Measurements from ENCODE around the gene VEZT.
"Not testable (repeated sequence)": the region's sequence is repeated elsewhere in the genome, so short reads cannot be mapped to it uniquely, and the experiment has no call there.

Gene VEZT

DNA sequence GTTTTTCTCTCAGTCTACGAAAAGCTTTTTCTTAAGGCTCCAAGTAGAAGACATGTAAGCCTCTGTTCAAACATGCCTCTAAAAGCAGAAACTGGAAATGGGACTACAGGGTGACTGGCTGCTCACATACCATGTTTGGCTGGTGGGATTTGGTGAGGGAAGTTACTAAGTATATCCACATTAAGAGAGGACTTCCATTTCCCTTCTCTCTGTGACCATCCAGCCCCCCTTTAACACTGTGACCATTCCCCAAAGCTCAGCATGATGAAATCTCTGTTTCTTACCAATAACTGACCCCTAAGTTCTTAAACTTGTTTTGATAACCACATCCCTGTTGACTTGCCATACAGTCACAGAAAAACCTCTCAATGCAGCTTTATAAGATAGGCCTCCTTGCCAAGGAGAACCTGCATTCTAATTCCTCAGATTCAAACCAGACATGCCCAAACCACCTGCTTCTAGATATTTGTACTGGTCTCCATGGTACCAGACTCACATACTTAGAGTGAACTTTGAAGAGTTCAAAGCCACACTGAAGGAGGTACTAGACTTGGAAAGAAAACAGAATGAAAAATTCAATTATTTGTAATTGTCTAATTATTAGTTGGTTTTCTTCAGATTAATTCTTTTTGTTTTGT, 102.2 kb downstream of the VEZT start:
- no peak for DNase-seq (ENCODE audit: low read depth)

- no peak for DNase-seq (ENCODE audit: low read depth)
Observed at GRCh38 chr12:95321516-95322246, 104.1 kb downstream of the VEZT start.

DNA sequence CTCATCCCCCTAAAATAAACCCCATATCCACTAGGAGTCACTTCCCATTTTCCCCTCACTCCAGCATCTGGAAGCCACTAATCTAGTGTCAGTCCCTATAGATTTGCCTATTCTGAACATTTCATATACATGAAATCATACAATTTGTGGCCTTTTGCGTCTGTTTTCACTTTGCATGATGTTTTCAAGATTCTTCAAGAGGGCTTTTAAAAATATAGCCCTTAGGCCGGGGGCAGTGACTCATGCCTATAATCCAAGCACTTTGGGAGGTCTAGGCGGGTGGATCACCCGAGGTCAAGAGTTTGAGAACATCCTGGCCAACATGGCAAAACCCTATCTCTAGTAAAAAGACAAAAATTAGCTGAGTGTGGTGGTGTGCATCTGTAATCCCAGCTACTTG, 104.7 kb downstream of the VEZT start:
- DNase-seq (ENCODE audit: low read depth): no peak

DNA sequence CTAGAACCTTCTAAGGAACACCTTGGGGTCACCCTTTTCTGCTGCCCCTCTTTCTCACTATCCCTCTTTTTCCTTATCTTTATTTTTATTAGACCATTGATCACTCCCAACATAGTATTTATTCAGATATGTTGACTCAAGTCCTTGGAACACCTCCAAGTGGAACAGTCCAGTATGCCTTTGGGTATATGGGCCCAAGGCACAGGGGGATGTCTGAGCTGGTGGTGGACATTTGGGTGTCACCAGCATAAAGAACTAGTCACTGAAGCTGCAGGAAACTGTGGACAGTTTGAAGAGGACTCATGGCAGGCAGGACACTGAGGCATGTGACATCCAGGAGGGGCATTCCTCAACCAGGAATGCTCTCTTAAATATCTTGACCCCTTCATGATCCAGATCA, 105.6 kb downstream of the VEZT start:
- DNase-seq (ENCODE audit: low read depth): no peak

DNA sequence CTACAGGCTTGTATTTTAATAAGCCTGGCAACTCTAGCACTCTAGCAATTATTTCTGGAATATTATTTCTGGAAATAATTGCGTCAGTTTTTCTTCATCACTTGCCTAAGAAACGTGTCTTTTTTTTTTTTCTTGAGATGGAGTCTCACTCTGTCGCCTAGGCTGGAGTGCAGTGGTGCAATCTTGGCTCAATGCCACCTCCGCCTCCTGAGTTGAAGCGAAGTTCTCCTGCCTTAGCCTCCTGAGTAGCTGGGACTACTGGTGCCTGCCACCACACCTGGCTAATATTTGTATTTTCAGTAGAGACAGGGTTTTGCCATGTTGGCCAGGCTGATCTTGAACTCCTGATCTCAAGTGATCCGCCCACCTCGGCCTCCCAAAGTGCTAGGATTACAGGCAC, 106.6 kb downstream of the VEZT start:
- DNase-seq (ENCODE audit: low read depth): not testable (repeated sequence)

GRCh38 chr12:95325501-95325900, 107.9 kb downstream of the VEZT start:
- no peak for DNase-seq (ENCODE audit: low read depth)

DNA sequence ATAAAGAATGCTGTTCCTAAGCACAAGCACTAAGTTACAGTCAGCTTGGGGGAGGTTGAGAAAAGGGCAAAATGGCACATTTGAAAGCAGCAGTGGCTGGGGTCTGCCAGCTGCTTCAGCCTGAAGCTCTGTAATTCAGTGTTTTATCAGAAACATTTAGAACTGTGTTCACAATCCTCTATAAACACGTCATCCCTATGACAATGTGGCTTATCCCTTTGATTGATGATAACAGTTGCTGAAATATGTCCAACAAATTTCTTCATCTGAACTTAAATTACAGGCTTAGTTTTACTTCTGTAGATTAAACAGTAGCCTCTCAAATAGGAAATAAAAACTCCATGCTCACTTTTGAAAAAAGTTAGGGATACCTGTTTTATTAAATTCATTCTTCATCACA, 108.8 kb downstream of the VEZT start:
- DNase-seq (ENCODE audit: low read depth): no peak

DNA sequence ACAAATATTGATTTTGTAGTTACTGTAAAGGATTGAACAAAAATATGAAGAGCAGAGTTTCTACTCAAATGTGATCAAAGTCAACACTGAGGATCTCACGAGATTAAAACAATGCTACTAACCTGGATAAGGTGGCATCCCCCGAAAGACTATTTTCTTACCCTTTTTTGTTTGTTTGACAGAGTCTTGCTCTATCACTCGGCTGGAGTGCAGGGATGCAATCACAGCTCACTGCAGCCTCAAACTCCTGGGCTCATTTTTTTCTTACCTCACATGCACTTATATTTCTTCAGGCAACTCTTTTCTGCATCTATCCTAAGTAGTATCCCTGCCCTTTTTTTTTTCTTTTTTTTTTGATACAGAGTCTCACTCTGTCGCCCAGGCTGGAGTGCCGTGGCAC, 109.2 kb downstream of the VEZT start:
- no peak for DNase-seq (ENCODE audit: low read depth)

- no peak for DNase-seq (ENCODE audit: low read depth)
Observed at GRCh38 chr12:95328708-95329107, 111.1 kb downstream of the VEZT start.

- DNase-seq (ENCODE audit: low read depth): no peak
Observed at GRCh38 chr12:95335948-95336347, 118.3 kb downstream of the VEZT start.

DNA sequence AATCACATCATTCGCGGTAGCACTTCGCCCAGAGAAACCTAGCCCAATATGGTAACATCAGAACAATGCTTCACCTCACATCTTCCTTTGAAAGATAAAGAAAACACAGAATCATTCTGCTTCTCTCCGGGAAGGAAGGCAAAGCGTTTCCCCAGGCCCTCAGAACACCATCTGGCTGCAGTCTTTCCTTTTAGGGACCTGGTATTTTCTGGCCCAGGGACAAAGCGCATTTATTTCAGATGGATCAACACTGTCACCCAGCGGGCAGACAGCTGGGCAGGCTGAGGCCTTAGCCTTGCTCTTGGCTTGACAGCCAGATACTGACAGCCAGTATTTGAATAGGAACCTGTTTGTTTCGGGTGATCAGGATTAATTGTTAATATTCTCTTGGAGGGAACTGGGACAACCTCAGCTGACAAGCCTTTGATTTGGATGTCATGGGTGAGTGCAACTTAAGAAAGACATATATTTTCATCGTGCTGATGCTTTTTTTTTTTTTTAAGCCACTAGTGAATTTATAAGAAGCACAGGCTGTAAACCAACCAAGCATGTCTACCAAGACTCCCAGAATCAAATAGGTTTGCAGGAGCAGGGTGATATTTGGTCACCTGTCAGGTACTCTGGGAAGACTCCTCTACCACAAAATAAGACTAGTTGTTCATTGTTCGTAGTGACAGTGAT, 118.9 kb downstream of the VEZT start:
- no peak for DNase-seq (ENCODE audit: low read depth)

- DNase-seq (ENCODE audit: low read depth): no peak
Observed at GRCh38 chr12:95337146-95337545, 119.5 kb downstream of the VEZT start.

GRCh38 chr12:95339086-95339788, 121.6 kb downstream of the VEZT start:
- DNase-seq (ENCODE audit: low read depth): no peak

GRCh38 chr12:95342008-95342407, 124.4 kb downstream of the VEZT start:
- no peak for DNase-seq (ENCODE audit: low read depth)

GRCh38 chr12:95343461-95344230, 126.0 kb downstream of the VEZT start:
- DNase-seq (ENCODE audit: low read depth): no peak

DNA sequence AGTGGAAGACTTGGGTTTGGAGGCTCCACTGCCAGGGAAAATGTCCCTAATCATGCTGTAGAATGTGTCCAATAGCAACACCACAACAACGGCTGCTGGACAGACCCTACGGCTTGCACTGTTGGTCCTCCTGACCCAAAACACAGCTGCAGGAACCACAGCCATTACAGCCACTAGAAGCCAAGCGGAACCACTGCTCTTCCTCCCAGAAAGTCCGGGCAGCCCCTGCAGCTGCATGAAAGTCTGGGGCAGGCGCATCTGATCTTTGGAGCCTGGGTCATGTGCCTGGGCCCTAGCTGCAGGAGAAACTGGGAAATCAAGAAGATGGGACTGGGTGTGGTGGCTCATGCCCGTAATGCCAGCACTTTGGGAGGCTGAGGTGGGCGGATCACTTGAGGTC, 131.7 kb downstream of the VEZT start:
- no peak for DNase-seq (ENCODE audit: low read depth)

DNA sequence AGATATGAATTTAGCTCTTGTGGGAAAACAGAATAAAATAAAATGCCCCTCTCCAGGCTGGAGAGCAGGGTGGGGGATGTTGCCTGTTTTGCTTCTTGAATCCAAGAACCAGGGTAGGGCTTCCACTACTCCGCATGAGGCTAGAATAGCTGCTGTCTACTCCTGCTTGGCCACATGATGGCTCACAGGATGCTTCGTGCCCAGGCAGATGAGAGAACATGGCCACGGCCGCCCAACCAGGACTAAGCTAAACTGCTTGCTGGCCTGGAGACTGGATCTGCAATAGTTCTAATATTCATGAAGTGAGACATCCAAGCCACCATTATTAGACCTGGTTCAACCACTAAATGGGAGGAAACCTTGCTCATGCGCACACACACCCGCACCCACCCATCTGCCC, 134.1 kb downstream of the VEZT start:
- no peak for DNase-seq (ENCODE audit: low read depth)

Measured in stimulated activated CD8-positive, alpha-beta memory T cell treated with anti-CD3 and anti-CD28 coated beads, Interleukin-4, amount 100 ng/mL, for 24 hours (primary cell).